Activated naive CD4-positive, alpha-beta T cell treated with anti-CD3 and anti-CD28 coated beads, Interleukin-2, amount 50 U/mL, for 16 hours (primary cell): ENCODE data around the gene GLUL.

Source experiments
- DNase-seq: peaks from one replicate; pipeline ENCODE4 v3.0.0-alpha.2; 2020

Gene GLUL

DNA sequence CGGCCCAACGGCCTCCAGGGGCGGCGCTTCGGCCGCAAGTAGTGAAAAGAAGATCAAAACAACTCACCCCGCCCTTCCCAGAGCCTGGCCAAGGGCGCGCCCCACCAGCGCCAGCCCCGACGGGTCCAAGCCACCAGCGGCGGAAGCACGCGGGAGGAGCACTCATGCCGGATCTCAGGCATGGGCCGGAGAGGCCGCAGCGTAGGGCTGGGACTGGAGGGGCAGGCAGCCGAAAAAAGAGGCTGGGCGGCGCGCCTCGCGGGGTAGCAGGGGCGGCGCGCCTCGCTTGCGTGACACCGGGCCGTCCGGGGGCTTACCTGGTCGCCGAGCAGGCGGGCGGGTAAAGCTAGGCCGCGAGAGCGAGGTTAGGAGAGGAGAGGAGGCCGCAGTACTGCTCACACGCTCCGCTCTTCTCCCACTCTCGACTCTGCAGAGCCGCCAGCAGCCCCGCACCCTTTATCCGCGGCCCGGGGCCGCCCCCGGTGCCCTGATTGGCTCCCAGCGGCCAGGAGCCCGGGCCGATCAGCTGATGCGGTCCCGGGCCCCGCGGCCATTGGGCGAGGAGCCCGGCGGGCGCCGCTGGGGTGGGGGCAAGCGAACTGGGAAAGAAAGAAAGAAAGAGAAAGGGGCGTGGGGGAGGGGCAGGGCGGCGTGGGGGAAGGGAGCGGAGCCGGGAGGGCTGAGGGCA, at the start of gene GLUL:
Gene GLUL, minus strand, starts transcription at position 429 of the 688 bp plus-strand sequence. CDS start 3,053 bp downstream, outside the sequence.
- peak; percentile 69 for DNase-seq

DNA sequence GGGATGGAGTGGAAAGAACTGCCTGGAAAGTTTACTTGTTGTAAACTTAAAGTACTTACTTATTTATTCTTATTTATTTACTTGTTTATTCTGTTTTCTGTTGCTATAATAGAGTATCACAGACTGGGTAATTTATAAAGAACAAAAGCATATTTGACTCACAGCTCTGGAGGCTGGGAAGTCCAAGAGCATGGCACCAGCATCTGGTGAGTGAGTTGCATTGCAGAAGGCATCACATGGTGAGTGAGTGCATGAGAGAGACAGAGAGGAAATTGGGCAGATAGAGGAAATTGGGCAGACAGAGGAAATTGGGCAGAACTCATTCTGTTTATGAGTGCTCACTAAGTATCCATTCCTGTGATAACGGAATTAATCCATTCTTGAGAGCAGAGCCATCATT, 46.7 kb upstream of the GLUL start:
- no peak for DNase-seq

DNA sequence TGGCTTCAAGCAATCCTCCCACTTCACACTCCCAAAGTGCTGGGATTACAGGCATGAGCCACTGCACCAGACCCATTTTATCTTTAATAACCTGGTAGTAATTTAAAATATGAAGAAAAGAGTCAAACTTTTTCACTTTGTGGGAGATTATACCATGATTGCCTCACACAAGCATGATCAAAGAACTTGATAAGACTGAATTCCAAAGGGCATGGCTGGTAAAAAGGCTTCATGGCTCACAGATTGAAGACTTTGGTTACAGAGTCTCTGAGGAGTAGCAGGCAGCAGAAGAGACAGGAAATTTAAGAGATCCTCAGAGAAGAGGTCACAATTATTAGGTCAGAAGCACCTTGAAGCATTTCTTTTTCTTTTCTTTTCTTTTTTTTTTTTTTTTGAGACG, 42.0 kb upstream of the GLUL start:
- no peak for DNase-seq

DNA sequence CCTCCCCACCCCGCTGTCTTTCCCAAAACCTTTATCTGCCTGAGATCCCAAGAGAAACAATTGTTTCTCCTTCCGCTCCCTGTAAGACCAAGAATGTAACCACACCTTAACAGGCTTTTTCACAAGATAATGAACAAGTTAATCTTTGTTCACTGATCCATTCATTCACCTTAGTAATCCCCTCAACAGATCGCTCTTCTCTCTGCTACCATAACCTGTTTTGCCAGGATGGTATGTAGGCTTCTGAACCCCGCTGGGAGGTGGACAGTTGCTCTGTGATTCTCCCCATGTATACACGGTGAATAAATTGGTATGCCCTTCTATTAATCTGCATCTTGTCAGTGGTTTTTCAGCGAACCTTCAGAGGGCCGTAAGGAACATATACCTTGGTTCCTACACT, 39.7 kb upstream of the GLUL start:
- DNase-seq: no peak

DNA sequence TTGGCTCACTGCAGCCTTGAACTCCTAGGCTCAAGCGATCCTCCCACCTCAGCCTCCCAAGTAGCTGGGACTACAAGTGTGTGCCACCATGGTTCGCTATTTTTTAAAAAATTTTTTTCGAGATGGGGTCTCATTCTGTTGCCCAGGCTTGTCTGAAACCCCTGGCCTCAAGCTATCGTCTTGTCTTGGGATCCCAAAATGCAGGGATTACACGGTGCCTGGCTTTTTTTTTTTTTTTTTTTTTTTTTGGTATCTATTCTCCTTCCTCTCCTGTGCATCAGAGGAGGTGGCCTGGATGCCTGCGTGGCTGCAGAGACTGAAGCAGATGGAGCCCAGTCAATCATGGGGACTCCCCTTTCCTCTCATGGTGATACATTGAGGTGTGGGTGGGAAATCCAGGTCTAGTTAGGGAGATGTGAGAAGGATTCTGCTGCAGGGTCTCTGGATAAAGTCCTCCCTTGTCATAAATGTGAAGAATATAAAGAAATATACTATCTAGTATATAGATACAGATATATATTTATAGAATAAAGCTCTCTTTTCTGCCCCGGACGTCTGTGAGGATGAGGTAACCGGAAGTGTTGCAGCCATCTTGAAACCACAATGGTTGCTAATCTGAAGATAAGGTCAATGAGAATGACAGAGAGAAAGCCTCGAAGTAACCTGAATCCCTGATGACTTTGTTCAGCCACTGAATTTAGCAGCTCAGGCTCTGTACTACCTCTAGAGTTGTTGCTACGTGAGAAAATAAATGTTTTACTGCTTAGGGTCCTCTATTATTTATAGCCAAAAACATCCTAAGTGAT, 38.9 kb upstream of the GLUL start:
- no peak for DNase-seq

DNA sequence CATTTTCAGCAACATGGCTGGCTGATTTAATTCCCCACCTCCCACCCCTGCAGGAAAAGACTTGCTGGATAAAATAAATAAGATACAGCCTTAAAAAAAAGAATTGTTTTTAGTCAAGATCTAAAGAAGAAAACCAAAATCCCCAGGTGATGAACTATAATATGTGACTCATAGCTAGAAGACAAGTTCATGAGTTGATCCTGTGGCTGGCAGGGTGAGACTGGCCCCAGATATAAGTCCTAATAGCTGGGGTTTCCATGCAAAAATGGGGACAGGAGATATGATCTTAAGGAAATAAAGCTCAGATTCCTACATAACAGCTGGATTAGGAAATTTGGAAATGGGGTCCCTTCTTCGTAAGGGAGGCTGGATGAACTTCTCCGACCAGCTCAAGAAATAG, 36.5 kb upstream of the GLUL start:
- no peak for DNase-seq

DNA sequence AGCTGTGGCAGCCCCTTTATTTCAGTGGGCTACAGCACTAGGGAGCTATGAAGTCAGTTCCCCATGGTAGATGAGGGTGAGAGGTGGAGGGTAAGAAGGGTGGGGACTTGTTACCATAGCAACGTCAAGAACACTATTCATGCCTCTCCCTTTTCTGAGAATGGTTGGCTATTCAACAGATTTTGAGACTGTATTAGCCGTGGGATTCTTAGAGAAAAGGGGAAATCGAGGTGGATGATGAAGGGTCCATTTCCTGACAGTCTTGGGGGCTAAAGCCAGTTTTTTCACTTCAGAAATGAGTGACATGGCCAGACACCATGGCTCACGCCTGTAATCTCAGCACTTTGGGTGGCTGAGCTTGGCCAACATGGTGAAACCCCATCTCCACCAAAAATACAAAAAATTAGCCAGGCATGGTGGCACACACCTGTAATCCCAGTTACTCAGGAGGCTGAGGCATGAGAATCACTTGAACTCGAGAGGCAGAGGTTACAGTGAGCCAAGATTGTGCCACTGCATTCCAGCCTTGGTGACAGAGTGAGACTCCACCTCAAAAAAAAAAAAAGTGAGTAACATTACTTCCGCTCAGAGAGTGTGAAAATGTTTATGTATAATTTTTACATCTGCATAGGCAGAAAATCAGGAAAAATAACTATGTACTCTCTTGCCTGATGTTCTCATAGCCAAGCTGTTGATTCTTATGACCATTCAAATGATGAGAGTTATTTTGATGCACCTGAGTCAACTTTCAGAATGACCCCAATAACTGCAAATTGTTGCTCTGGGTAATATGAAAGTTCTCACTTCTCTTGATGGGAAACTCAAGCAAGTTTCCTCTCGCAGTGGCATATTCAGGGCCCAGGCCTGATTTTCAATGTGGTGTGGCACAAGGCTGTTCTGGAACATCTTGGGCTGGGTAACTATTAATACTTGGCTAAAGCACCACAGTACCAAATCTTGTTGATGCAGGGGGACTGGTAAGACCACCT, 35.1 kb upstream of the GLUL start:
- no peak for DNase-seq

DNA sequence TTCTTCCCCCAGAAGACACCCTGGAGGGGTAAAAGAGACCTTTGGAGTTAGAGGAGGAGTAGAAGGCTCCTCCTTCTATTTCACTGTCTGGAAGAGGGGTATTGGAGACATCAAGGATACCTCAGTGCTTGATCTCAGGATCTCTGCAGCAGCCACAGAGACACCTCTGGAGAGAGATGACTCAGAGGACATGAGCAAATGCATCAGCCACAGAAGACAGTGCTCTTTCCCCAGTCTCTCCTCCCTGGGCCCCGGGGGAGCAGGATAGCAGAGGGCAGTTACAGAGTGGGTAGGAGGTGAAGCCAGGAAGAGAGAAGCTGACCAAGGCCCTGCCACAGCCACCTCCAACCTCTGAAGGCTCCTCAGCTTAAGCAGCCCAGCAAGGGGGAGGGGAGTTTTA, 24.2 kb upstream of the GLUL start:
- DNase-seq: no peak

DNA sequence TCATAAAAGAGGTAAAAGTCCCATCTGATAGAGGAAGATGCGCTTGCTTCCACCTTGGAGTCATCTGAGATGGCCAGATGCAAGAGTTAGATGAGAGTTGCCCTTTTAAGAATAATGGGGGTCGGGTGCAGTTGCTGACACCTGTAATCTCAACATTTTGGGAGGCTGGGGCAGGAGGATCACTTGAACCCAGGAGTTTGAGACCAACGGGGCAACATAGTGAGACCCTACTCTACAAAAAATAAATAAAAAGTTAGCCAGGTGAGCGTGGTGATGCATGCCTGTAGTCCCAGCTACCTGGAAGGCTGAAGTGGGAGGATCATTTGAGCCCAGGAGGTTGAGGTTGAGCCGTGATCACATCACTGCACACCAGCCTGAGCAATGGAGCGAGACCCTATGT, 22.4 kb upstream of the GLUL start:
- DNase-seq: no peak

DNA sequence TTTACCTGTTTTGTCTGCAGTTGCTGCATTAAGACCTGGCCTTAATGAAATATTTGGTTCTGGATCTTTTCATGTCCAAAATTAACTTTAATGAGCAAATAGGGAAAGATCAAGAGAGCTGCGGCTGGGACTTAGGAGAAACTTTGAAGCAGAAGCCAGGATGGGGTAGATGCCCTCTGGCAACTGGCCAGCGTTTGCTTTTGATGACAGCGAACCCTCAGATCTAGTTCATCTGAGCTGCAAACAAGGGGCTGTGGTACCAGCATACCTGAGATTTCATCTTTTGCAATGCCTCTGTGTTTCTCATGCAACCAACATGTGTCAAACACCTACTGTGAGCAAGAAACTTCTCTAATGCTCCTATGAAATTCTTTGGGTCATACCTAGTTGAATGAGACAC, 21.9 kb upstream of the GLUL start:
- no peak for DNase-seq

DNA sequence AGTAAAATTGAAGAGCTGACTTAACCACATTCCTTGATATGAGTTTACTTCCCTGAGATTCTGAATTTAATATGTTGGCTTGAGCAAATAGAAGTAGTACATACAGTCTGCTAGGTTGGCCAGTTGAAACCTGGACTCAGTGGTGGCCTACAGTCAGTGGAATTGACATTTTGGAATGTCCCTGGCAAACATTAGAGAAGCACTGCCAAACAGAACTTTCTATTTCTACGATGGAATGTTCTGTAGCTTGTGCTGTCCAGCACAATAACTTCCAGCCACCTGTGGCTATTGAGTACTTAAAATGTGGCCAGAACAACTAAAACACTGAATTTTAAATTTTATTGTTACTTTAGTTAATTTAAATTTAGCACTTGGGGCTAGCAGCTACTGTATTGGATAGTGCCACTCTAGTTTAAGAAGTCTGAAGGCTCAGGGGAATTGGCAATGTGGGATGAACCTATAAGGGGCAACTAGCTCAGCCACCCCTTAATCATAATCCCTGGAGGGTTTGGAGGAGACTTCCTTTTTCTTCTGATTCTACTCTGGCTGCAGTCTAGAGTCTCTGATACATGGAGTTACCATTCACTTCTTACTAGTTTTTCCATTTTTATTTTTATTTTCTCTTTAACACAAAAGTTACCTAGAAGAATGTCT, 19.2 kb upstream of the GLUL start:
- DNase-seq: no peak

DNA sequence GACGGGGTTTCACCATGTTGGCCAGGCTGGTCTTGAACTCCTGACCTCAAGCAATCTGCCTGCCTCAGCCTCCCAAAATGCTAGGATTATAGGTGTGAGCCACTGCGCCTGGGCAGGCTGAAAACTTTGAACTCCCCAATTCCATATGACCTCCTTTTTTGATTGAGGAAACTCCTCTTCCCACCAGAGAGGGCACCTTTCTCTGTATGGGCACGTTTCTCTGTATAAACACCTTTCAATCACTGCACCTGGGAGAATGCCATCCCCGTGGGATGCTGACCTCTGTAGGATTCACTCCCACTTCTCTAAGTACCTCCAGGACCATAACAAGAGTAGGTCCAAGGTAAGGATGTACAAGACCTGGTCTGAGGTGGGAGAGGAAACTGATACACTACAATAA, 18.5 kb upstream of the GLUL start:
- DNase-seq: no peak

DNA sequence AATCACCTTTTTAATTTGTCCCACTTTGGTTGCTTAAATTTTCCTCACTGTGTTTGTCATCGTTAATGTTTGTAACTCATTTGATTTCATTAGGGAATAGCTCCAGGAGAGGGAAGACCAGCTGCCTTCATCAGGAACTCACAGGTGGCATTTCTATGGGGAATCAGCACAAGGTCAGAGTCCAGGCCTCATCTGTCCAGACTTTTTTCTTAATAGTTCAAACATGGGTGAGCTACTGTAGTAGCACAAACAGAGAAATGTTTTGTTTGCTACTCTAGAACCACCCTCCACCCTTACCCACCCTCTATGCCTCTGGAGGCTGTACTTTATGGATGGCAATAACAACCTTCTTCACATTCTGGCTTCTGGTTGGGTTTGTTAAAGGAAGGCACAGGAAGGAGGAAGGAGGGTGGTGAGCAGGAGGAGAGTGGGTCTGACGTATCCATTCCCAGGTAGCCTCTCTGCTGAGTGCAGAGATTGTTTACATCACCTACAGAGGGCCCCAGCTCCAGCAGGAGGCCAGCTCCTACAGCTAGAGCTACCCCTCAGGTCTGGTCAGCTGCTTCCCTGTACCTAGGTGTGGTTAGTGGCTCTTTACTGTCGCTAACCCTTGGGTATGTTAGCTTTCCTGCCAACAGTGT, 17.0 kb upstream of the GLUL start:
- DNase-seq: no peak

DNA sequence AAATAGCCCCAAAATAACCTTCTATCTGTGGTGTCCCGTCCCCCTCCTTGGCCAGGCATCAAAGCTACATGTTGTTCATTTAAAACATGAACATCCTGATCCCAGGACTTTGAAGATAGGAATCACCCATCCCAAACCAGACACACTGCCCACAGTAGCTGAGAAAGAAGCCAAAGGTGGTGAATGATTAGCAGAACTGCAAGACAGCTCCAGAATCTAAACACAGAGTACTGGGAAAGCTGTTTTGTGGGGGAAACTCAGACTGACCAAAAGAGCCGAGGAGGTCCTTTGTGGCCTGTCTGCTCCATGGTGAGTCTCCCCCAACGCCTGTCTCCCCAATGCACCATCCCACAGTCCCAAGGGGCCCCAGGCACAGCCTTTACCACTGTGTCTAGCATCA, 16.1 kb upstream of the GLUL start:
- DNase-seq: no peak

DNA sequence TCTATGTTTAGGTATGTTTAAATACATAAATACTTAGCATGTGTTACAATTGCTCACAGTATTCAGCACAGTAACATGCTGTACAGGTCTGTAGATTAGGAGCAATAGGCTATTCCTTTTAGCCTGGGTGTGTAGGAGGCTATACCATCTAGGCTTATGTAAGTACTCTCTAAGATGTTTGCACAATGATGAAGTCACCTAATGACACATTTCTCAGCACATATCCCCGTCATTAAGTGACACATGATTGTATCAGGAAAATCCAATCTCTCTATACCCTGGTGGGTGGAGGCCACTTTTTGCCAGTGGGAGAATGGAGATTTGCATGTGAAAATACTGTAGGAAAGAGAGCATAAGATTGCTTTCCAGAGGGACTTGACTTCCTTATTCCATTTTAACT, 14.4 kb upstream of the GLUL start:
- no peak for DNase-seq

DNA sequence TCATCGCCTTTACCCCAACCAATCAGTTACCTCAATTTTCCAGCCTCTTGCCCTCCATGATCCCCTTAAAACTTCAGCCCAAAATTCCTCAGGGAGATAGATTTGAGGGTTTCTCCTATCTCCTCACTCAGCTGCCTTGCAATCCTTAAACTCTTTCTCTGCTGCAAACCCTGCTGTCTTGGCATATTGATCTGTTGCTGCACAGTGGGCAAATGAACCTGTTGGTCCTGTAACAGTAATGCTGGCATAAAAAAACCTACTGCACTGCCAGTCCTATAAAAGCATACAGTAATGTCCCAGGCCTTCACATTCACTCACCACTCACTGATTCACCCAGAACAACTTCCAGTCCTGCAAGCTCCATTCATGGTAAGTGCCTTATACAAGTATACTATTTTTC, 14.0 kb upstream of the GLUL start:
- no peak for DNase-seq

DNA sequence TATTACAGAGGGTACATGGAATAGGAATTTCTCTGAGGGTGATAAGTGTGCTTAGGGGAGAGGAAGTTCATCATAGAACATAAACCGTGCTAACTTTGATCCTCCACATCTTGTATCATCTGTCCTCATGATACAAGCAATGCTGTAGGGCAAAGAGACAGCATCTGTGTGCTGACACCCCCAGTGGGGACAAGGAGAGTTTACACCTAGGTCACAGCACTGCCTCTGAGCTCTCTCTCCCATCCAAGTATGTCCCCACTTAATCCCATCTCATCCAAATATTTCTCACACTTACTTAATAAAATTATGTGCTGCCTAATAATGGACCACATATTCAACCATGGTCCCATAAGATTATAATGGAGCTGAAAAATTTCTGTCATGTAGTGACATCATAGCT, 13.2 kb upstream of the GLUL start:
- no peak for DNase-seq

DNA sequence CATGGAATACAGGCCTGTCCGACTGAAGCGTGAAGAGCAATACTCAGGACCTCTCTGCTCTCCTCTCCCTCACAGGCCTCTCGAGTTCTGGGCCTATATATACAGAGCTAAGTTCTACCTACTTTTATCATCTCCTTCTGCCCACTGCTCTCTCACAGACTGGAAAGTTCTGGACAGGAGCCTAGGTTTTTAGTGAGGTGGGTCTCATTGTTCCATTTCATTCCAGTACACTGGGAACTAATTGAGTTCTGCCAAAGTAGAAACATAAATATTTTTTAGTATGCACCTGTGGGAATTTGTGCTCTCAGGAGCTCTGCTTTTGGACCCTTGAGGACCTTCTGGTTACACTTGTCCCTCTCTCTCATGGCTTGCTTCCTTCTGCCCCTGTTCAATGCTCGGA, 9.0 kb upstream of the GLUL start, which contains the start of gene TEDDM1:
Gene TEDDM1, minus strand, starts transcription at position 101 of the 400 bp plus-strand sequence. CDS start 182 bp downstream, outside the sequence.
- no peak for DNase-seq

DNA sequence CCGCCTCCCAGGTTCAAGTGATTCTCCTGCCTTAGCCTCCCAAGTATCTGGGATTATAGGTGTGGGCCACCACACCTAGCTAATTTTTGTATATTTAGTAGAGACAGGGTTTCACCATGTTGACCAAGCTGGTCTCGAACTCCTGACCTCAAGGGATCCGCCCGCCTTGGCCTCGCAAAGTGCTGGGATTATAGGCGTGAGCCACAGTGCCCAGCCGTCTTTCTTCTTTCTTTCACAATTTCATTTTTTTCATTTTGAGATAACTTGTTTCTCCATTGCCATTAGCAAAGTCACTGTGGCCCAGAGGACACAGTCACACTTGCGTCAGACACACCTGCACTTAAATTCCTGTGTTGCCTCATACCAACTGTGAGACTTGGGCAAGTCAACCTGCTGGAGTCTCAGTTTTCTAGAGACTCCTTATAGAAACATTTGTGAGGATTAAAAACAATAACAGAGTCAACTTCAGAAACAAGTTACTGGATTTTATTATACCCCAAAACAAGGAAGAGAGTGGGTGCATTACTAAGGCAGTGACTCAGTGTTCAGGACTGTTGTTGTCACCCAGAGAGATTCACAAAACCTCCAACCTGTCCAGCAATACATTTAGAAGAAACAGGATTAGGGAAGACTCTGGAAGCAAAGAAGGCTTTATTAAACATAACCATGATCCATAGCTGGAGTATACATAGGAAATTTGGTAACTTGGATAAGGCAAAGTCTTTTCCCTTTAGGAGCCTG, 6.2 kb upstream of the GLUL start:
- DNase-seq: no peak

DNA sequence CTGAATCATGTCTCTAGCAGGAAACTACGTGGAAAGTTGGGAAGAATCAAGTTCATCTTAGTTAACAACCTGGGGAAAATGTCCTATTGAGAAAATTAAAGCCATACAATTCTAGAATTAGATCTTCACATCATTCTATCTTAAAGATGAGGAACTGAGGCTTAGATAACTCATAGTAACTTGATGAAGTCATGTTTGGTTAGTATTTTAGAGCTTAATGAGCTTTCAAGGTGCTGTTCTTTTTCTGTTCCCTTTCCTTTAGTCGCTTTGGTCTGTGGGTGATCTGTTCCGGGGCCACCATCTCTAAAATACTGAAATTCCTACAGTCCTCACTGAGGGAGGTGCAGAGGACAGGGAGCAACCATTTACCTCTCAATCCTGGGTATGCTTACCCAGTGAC, 4.3 kb upstream of the GLUL start:
- DNase-seq: no peak

DNA sequence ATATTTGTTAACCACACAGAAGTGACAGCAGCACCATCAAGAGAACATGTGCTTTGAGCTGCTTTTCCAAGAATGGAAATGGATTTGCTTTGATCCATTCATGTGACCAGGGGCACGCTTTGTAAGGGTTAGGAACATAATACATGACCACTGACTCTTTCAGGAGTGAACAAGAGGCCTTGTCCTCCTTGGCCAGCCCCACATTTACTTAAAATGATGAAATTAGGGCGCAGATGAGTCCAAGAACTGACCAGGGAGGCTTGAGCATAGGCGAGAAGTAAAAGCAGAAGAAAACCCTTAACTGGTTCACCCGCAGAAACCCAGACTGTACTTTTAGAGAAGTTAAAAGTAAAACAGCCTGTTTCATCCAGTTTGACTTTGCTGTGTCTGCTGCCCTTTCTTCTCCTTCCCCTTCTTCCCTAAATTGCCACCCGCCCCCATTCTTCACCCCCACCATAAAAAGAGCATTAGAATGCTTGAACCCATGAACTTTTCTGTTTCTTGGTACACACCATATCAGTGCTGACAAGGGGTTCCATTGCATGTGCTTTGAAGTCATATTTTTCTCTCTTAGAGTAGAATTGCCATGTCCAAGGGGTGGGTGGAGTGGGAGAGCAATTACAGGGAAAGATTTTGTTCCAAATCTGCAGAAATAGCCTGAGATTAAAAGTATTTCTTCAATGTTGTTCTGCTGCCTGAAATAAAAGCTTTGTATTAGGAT, 2.6 kb upstream of the GLUL start:
- DNase-seq: no peak
